ENCODE results near the gene CCDC24.

Gene CCDC24

DNA sequence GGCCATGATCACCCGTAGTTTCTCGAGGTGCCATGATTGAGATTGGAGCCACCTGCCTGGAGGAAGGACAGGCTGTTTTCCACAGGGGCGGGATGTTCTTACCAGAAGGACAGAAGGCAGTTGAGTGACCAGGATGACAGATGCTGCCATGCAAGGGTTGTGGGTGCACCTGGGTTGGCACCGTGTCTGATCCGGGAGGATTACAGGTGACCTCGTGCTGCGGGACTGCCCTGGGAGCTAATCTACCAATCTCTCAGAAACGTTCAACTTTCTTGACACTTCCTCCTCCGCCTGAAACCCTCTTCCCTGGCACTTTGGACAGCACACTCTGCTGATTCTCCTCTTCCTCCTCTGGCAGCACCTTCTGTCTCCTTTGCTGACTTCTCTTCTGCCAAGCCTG lies 53.7 kb downstream of the CCDC24 start:
- no peaks in the 10 kb centered on the region for H4K20me1 ChIP-seq (ENCODE audit: insufficient read depth, low read length, poor library complexity, severe bottlenecking)
- no peak overlapping the region for H3K4me2 ChIP-seq (ENCODE audit: low read depth, low read length, poor library complexity, severe bottlenecking)
- no peaks in the 10 kb centered on the region for H3K36me3 ChIP-seq (ENCODE audit: insufficient read depth, low read length)
- no peaks in the 10 kb centered on the region for H3K9me2 ChIP-seq (replicated peaks; ENCODE audit: low read depth, low read length)
- no peaks in the 10 kb centered on the region for H3K27me3 ChIP-seq (ENCODE audit: insufficient read depth, low read length, poor library complexity, severe bottlenecking)
- no peak overlapping the region for H3K4me3 ChIP-seq (ENCODE audit: low read length, poor library complexity, severe bottlenecking)
- TF ChIP-seq CTCF (conservative IDR thresholded peaks at IDR 0.05; ENCODE audit: low read length), result no peak
- TF ChIP-seq EZH2phosphoT487 (IDR thresholded peaks at IDR 0.05; ENCODE audit: borderline replicate concordance), result no peak
- no peaks in the 10 kb centered on the region for H3K9me3 ChIP-seq (ENCODE audit: insufficient read depth, low read depth, low read length)
- H3K79me2 ChIP-seq (ENCODE audit: insufficient read depth, low read length), result no peaks in the 10 kb centered on the region
- no peak overlapping the region for H2AFZ ChIP-seq (ENCODE audit: low read length)
- no peak overlapping the region for H3K9ac ChIP-seq (ENCODE audit: low read depth, low read length, poor library complexity, severe bottlenecking)
- H3F3A ChIP-seq (ENCODE audit: low read depth), result no peaks in the 10 kb centered on the region
- H3K4me1 ChIP-seq (ENCODE audit: insufficient read depth, low read length, poor library complexity, severe bottlenecking), result peaks cover 12% of the 10 kb centered on the region

Data from Loucy (cell line).